GM12801 (cell line): ENCODE measurements around the gene A2ML1.

Experiments used
- TF ChIP-seq, protein P1 (sequence below): IDR thresholded peaks from one replicate; pipeline ENCODE4 v1.5.1; 2011; ENCODE audit warnings: control low read depth; ENCODE audit not compliant: insufficient read length; ENCODE audit errors: extremely low read depth

Gene A2ML1

DNA sequence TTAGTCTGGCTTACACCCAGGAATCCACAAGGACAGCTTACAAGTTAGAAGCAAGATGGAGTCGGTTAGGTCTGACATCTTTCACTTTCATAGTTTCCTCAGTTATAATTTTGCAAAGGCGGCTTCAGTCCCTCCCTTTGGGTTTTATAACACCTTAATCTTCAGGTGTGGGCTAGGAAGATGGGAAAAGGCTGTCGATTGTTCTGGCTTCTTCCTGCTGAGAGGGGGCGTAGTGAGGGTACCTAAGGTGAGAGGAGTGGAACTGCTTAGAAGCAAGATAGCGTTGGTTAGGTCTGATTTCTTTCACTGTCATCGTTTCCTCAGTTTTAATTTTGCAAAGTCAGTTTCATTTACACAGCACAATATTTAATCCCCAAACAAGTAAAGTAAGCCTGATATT, 10.1 kb downstream of the A2ML1 start:
- TF ChIP-seq, protein P1, sequence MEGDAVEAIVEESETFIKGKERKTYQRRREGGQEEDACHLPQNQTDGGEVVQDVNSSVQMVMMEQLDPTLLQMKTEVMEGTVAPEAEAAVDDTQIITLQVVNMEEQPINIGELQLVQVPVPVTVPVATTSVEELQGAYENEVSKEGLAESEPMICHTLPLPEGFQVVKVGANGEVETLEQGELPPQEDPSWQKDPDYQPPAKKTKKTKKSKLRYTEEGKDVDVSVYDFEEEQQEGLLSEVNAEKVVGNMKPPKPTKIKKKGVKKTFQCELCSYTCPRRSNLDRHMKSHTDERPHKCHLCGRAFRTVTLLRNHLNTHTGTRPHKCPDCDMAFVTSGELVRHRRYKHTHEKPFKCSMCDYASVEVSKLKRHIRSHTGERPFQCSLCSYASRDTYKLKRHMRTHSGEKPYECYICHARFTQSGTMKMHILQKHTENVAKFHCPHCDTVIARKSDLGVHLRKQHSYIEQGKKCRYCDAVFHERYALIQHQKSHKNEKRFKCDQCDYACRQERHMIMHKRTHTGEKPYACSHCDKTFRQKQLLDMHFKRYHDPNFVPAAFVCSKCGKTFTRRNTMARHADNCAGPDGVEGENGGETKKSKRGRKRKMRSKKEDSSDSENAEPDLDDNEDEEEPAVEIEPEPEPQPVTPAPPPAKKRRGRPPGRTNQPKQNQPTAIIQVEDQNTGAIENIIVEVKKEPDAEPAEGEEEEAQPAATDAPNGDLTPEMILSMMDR = no peak

DNA sequence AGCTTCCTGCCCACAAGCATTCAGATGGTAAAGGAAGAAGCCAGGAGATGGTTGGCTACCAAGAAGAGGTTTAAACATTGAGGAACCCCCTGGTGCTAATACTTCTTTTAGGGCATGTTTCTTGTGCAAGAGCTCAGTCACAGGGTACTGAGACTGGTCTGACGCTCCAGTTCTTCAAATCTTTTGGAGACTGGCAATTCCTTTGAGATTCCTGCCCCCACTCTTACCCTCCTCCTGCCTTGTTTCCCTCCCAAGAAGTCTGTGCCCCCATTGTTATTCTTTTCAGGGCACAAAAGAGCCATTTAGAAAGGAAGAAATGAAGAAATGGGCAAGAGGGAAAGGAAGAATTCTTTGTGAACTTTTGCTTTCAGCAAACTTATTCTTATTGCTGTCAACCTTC, 11.8 kb downstream of the A2ML1 start:
- TF ChIP-seq, protein P1 = no peak

DNA sequence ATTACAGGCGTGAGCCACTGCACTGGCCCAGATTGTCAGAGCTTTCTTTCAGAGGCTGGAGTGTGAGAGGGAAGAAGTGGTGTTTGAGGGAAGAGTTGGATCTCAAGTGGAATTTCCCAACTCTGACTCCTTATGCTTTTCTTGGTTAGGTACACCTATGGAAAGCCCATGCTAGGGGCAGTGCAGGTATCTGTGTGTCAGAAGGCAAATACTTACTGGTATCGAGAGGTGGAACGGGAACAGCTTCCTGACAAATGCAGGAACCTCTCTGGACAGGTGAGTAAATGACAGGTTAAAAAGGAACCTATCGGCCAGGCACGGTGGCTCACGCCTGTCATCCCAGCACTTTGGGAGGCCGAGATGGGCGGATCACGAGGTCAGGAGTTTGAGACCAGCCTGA, 14.9 kb downstream of the A2ML1 start:
- TF ChIP-seq, protein P1 = no peak

DNA sequence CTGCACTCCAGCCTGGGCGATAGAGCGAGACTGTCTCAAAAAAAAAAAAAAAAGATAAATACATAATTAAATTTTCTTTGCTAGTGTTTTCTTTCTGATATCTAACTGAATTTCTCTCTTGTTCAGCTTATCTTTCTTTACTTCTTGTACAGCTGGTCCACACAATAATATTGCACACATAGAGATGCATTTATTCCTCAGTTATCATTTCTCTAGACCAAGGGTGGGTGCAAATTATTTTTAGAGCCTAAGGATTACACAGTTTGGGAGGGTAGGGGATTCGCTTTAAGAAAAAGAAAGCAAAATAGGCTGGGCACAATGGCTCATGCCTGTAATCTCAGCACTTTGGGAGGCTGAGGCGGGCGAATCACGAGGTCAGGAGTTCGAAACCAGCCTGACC, 17.9 kb downstream of the A2ML1 start:
- TF ChIP-seq, protein P1 = no peak

DNA sequence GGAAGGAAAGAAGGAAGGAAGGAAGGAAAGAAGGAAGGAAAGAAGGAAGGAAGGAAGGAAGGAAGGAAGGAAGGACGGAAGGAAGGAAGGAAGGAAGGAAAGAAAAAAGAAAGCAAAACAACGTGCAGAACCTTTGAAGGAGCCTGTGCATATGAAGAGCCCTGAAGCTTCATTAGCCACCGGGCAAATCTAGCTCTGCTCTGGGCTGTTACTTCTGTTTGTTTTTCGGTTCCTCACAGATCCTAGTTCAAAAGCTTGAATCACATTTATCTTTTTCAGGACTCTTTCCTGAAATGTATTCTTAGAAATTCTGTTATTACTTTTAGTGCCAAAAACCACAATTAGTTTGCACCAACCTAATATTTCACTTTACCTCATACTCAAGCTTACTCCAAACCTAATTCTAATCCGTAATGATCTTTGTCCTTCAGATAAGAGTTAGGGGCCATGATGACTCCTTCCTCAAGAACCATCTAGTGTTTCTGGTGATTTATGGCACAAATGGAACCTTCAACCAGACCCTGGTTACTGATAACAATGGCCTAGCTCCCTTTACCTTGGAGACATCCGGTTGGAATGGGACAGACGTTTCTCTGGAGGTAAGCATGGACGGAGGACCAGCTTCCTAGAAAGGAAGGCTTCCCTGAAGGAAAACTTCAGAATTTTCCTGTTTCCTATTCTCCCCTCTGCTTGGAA, 18.7 kb downstream of the A2ML1 start:
- TF ChIP-seq, protein P1 = no peak

DNA sequence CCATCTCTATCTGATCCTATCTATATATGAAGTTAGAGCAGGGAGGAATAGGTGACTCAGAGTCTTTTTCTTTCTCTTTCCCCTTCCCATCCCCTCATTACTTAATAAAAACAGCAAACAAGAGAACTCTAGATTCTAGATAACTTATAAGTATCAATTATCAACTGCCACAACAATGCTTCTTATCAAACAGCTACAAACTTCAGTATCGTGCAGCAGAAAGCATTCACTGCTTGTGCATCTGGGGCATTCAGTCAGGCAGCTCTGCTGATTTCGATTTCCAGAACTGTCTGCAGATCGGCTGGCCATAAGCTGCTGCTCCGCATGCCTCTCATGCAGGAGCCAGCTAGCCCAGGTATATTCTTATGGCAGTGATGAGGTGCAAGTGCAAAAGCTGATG, 19.4 kb downstream of the A2ML1 start:
- TF ChIP-seq, protein P1 = no peak

DNA sequence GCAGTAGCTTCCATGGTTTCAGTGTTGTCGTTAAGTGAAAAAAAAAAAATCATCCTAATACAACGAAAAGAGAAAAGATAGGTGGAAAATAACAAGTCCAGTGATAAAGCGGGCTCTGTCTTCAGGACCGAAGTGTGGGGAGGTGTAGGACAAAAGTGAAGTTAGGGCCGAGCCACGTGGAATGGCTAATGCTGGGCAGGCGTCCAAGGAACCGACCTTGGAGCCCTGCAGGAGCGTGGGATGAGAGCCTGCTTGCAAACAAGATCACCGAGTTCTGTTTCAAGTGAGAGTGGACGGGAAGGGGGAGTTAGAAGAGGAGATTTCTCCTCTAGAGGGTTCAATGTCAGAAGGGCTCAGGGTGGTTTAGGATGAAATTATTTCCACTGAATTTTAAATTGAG, 22.2 kb downstream of the A2ML1 start:
- TF ChIP-seq, protein P1 = no peak
